ENCODE results near the gene TMEM232.
"Not testable (repeated sequence)": the region's sequence is repeated elsewhere in the genome, so short reads cannot be mapped to it uniquely, and the experiment has no call there.

The TMEM232 gene

GRCh38 chr5:110707260-110707844, 19.1 kb downstream of the TMEM232 start:
- DNase-seq (ENCODE audit: low read depth), result no peak

GRCh38 chr5:110705349-110705748, 21.1 kb downstream of the TMEM232 start:
- no peak for DNase-seq (ENCODE audit: low read depth)

- no peak for DNase-seq (ENCODE audit: low read depth)
Measured at GRCh38 chr5:110703481-110703880, 23.0 kb downstream of the TMEM232 start.

GRCh38 chr5:110702704-110703103, 23.8 kb downstream of the TMEM232 start:
- no peak for DNase-seq (ENCODE audit: low read depth)

- no peak for DNase-seq (ENCODE audit: low read depth)
Measured at GRCh38 chr5:110702300-110702699, 24.2 kb downstream of the TMEM232 start.

GRCh38 chr5:110692669-110693068, 33.8 kb downstream of the TMEM232 start:
- not testable (repeated sequence) for DNase-seq (ENCODE audit: low read depth)

GRCh38 chr5:110690587-110690986, 35.9 kb downstream of the TMEM232 start:
- not testable (repeated sequence) for DNase-seq (ENCODE audit: low read depth)

GRCh38 chr5:110687485-110687884, 39.0 kb downstream of the TMEM232 start:
- no peak for DNase-seq (ENCODE audit: low read depth)

GRCh38 chr5:110686270-110686669, 40.2 kb downstream of the TMEM232 start:
- no peak for DNase-seq (ENCODE audit: low read depth)

- DNase-seq (ENCODE audit: low read depth), result no peak
Measured at GRCh38 chr5:110681953-110682352, 44.5 kb downstream of the TMEM232 start.

- DNase-seq (ENCODE audit: low read depth), result no peak
Measured at GRCh38 chr5:110681109-110681508, 45.4 kb downstream of the TMEM232 start.

GRCh38 chr5:110676554-110676953, 49.9 kb downstream of the TMEM232 start:
- not testable (repeated sequence) for DNase-seq (ENCODE audit: low read depth)

- DNase-seq (ENCODE audit: low read depth), result no peak
Measured at GRCh38 chr5:110665184-110665726, 61.2 kb downstream of the TMEM232 start.

- no peak for DNase-seq (ENCODE audit: low read depth)
Measured at GRCh38 chr5:110663525-110663924, 62.9 kb downstream of the TMEM232 start.

- no peak for DNase-seq (ENCODE audit: low read depth)
Measured at GRCh38 chr5:110658006-110658405, 68.5 kb downstream of the TMEM232 start.

GRCh38 chr5:110653231-110653970, 73.1 kb downstream of the TMEM232 start:
- no peak for DNase-seq (ENCODE audit: low read depth)

GRCh38 chr5:110651507-110651906, 75.0 kb downstream of the TMEM232 start:
- no peak for DNase-seq (ENCODE audit: low read depth)

GRCh38 chr5:110644357-110644756, 82.1 kb downstream of the TMEM232 start:
- no peak for DNase-seq (ENCODE audit: low read depth)

- DNase-seq (ENCODE audit: low read depth), result no peak
Measured at GRCh38 chr5:110638970-110639902, 87.2 kb downstream of the TMEM232 start.

GRCh38 chr5:110634475-110634874, 92.0 kb downstream of the TMEM232 start:
- DNase-seq (ENCODE audit: low read depth), result no peak

GRCh38 chr5:110631236-110631635, 95.2 kb downstream of the TMEM232 start:
- no peak for DNase-seq (ENCODE audit: low read depth)

GRCh38 chr5:110630350-110630749, 96.1 kb downstream of the TMEM232 start:
- DNase-seq (ENCODE audit: low read depth), result no peak

All from stimulated activated CD8-positive, alpha-beta memory T cell treated with anti-CD3 and anti-CD28 coated beads, Interleukin-15, amount 100 ng/mL, for 24 hours (primary cell).